Airway epithelial cell (primary cell): ENCODE results near the gene MED7. TPM values are rescaled to one million over a fixed set of nuclear protein-coding genes. Genes with fewer than 3 reads are reported as not detected.

Experiments used
- total RNA-seq: library from RNA; depleted of rRNA; stranded (reverse); fragments of >200 nt; gene quantifications from 2 replicates; pipeline ENCODE4 v1.2.3, GENCODE V29; 2015

The MED7 gene, protein sequence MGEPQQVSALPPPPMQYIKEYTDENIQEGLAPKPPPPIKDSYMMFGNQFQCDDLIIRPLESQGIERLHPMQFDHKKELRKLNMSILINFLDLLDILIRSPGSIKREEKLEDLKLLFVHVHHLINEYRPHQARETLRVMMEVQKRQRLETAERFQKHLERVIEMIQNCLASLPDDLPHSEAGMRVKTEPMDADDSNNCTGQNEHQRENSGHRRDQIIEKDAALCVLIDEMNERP
- 6.2 and 7.6 TPM in 2 replicates for total RNA-seq

DNA sequence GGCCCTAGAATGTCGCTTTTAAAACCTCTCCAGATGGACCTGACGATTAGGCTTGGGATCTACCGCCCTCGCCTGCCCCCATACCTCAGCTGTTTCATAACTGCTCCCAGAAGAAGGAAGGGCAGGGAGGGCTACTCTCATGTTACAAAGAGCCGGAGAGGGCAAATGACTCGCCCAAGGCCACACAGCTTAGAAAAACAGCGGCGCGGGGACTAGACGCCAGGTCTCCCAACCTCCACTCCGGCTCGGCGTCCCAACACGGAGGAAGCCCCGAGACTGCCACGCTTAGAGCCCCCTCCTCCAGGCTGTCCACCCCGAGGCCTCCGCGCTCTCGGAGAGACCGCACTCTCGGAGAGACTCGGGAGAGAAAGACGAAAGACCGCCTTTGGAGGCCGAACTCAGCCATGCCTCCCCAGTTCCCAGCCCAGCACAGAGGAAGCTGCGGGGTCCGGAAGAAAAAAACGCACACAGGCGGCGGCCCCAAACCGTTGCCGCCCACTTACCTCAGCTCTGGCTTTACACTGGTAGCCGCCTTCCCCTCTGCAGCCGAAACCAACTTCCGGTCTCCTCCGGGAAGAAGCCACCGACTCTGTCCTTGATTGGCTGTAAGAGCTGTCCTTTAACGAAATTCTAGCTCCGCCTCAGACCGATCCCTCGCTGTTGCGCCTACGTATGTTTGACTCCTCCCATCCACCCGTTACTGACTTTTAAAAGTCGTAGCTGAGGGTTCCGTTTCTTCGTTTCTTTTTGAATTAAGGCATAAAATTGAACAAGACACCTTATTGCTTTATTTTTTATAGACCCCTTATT lies at the start of gene MED7:
Gene MED7 (minus strand): TSS at position 549 of the 810 bp plus-strand sequence. CDS start 3,434 bp downstream, outside the sequence.

DNA sequence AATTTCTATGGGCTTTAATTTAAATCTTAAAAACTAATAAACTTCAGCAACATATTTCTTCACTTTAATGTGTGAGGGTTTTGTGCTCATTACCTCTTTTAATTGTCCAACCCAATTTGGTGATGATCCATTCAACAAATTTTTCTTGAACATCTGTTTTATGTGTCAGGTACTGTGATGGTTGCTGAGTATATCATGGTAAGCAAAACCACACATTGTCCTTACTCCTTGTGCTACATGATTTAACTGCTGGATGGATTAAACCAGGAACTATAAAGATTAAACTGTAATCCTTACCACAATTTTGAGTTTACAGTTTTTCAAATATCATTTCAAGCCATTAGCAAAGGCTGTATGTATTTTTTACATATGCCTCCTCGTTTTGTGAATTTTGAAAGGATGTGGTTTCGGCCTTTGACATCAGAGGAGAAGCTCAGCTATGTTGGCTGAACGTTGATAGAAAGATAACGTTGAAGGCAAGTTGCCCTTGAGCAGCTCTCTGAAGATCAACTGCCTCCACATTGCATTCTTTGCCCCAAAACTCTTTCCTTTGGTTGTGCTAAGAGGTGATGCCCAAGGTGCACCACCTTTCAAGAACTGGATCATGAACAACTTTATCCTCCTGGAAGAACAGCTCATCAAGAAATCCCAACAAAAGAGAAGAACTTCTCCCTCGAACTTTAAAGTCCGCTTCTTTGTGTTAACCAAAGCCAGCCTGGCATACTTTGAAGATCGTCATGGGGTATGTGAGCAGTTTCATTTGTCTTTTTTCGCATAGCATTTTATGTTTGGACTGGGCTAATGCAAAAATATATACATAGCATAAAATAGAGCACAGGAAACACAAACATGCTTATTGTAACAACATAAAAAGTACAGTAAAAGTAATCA lies 38.0 kb upstream of the MED7 start, which contains the start of gene ITK:
Gene ITK (plus strand): TSS at position 467 of the 891 bp plus-strand sequence. CDS start 138 bp downstream, at position 605.

DNA sequence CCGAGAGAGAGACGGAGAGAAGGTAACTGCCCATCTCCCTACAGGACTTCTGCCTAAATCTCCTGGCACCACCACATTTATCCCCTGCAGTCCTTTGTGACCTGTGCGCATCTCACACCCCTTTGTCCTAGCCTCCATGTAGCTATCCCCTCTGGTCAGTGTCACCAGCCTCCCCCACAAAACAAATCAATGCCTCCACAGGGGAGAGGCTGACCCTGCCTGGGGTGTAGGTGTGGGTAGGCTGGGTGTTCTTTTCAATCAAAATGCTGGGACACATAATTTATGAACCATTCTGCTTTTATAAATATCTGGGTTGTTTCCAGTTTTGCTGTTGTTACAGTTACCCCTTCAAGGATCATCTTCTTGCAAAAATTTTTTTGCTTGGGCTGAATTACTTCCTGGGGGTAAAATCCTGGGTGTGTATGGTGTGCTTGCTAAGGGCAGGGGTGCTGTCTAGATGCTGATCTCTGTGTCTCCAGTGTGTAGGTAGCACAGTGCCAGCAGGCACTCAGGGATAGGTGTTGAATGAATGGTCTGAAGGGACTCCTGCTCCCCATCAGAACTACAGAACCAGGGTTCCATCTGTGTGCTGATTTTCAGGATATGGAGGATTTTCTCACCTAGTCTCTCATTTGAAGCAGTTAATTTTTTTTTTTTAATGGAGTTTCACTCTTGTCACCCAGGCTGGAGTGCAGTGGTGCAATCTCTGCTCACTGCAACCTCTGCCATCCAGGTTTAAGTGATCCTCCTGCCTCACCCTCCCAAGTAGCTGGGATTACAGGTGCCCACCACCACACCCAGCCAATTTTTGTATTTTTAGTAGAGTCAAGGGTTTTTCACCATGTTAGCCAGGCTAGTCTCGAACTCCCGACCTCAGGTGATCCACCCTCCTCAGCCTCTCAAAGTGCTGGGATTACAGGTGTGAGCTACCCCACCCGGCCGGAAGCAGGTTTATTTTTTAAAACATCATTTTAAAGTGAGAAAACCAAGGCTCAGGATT lies 23.8 kb upstream of the MED7 start, which contains the start of gene GARIN3:
Gene GARIN3 (minus strand): TSS at position 51 of the 1,000 bp plus-strand sequence. CDS start 96 bp downstream, outside the sequence.

DNA sequence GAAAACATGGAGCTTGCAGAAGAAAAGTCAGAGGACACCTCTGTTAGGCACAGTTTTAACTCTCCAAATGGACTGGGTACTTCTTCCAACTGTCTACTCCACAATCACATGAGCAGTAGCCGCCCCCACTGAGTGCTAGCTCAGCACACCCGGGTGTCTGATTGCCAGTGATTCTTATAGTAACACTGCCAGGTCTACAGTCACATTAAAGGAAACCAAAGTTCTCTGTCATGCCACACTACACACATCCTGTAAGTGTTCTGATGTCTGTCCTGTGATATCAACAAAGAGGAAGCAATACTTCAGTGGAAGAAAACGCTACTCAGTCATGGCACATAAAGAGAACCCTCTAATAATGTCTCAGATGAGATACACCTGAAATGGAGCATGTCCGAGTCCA lies 33.7 kb downstream of the MED7 start, which contains the start of gene HAVCR2:
Gene HAVCR2 (minus strand): TSS at position 69 of the 400 bp plus-strand sequence. CDS start 61 bp downstream, at position 8.

Other genes starting within 250 kb of the MED7 start
- gene TIMD4, start 179.6 kb downstream of the MED7 start, total RNA-seq, result not detected in 2 replicates
- gene HAVCR1, start 83.7 kb downstream of the MED7 start, total RNA-seq, result not detected in 2 replicates
- gene HAVCR2, start 33.8 kb downstream of the MED7 start, total RNA-seq, result not detected in 2 replicates
- not detected in 2 replicates for gene GARIN3, start 23.4 kb upstream of the MED7 start, total RNA-seq
- gene ITK, start 38.0 kb upstream of the MED7 start, total RNA-seq, result not detected in 2 replicates
- gene CYFIP2, start 123.3 kb upstream of the MED7 start, total RNA-seq, result 10.8 and 11.7 TPM in 2 replicates